ENCODE measurements around the gene GJB3. TPM values are rescaled to one million over a fixed set of nuclear protein-coding genes. Genes with fewer than 3 reads are reported as not detected.

GJB3 gene
- total and polyA plus RNA-seq, 9 of the 15 experiments (the other 6 are each of a cell fraction or from before 2014, with no cell fraction given) = not detected

- TF ChIP-seq, protein P1, sequence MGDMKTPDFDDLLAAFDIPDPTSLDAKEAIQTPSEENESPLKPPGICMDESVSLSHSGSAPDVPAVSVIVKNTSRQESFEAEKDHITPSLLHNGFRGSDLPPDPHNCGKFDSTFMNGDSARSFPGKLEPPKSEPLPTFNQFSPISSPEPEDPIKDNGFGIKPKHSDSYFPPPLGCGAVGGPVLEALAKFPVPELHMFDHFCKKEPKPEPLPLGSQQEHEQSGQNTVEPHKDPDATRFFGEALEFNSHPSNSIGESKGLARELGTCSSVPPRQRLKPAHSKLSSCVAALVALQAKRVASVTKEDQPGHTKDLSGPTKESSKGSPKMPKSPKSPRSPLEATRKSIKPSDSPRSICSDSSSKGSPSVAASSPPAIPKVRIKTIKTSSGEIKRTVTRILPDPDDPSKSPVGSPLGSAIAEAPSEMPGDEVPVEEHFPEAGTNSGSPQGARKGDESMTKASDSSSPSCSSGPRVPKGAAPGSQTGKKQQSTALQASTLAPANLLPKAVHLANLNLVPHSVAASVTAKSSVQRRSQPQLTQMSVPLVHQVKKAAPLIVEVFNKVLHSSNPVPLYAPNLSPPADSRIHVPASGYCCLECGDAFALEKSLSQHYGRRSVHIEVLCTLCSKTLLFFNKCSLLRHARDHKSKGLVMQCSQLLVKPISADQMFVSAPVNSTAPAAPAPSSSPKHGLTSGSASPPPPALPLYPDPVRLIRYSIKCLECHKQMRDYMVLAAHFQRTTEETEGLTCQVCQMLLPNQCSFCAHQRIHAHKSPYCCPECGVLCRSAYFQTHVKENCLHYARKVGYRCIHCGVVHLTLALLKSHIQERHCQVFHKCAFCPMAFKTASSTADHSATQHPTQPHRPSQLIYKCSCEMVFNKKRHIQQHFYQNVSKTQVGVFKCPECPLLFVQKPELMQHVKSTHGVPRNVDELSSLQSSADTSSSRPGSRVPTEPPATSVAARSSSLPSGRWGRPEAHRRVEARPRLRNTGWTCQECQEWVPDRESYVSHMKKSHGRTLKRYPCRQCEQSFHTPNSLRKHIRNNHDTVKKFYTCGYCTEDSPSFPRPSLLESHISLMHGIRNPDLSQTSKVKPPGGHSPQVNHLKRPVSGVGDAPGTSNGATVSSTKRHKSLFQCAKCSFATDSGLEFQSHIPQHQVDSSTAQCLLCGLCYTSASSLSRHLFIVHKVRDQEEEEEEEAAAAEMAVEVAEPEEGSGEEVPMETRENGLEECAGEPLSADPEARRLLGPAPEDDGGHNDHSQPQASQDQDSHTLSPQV (IDR thresholded peaks at IDR 0.05) = no peak
- no peak for TF ChIP-seq ZNF408 (CRISPR knock-in tag; IDR thresholded peaks at IDR 0.05; ENCODE audit: low read depth)
- TF ChIP-seq SAFB (IDR thresholded peaks at IDR 0.05; ENCODE audit: borderline replicate concordance, low read depth, low read length) = no peak
Measured at GRCh38 chr1:34780528-34780927, 486 bp upstream of the GJB3 start (continued).

DNA sequence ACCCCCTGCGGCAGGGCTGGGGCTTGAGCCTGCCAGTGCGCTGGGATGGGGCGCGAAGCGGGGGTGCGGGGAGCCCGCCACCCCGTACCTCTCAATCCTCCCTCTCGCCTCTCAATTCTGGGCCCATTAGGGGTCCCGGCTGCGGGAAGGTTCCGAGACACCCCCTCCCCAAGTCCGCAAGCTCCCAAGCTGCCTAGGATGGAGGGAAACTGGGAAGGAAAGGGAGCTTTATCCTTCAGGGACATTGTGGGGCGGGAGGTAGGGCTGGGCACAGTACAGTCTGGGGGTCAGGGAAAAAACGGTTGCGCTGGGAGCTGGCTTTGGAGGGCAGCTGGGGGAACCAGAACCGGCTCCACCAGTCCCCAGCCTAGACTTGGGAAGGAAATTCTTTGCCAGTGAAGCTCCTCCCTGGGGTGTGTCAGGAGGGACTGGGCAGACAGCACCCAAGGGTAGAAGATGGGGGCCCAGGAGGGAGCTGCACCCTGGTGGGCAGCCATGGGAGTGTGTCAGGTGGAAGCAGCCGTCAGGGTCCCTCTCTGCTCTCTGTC, 904 bp downstream of the GJB3 start:
- no TSS peak for BruUV-seq (replicated peaks)
- no peak for TF ChIP-seq RREB1 (CRISPR knock-in tag; IDR thresholded peaks at IDR 0.05)
- no peak for TF ChIP-seq ZNF217 (CRISPR knock-in tag; IDR thresholded peaks at IDR 0.05)
- no peak for TF ChIP-seq TAF15 (IDR thresholded peaks at IDR 0.05; ENCODE audit: low read depth, low read length)
- no peak for TF ChIP-seq XRCC4 (IDR thresholded peaks at IDR 0.05; ENCODE audit: extremely low read depth, insufficient read depth, insufficient read length)
- no peak for TF ChIP-seq ZNF76 (CRISPR knock-in tag; IDR thresholded peaks at IDR 0.05; ENCODE audit: borderline replicate concordance)
- TF ChIP-seq ZNF696 (CRISPR knock-in tag; conservative IDR thresholded peaks at IDR 0.05) = no peak
- no peak for TF ChIP-seq MTA1 (IDR thresholded peaks at IDR 0.05; ENCODE audit: borderline replicate concordance)
- TF ChIP-seq PHB (CRISPR knock-in tag; IDR thresholded peaks at IDR 0.05) = no peak
- no peak for TF ChIP-seq EP300 (IDR thresholded peaks at IDR 0.05; ENCODE audit: low read length)

More for the DNA sequence above, 904 bp downstream of the GJB3 start:
- Histone ChIP-seq H3K9me1 (ENCODE audit: control insufficient read depth, insufficient read depth, low read length) (peaks cover 4% of the 10 kb centered on the region), H3K9me3 (replicated peaks; ENCODE audit: control insufficient read depth, insufficient read depth, low read depth, low read length) (no peaks in the 10 kb centered on the region), H3K4me2 (ENCODE audit: insufficient read depth, low read length) (no peak overlapping the region), H3K9ac (ENCODE audit: insufficient read depth in 1 of 2, low read depth in 2 of 2, low read length in 2 of 2) (no peak overlapping the region), H2AFZ (ENCODE audit: low read depth, low read length) (no peak overlapping the region), H3K27ac (ENCODE audit: extremely low read depth, low read depth, low read length) (no peak overlapping the region), H3K27me3 (ENCODE audit: control insufficient read depth in 2 of 2, insufficient read depth in 2 of 2, low read length in 2 of 2) (peaks cover 47 to 89% of the 10 kb centered on the region in 2 experiments), H3K4me1 (replicated peaks in 1 of 2; ENCODE audit: control insufficient read depth in 2 of 2, insufficient read depth in 2 of 2, low read length in 2 of 2) (peaks cover 0 to 16% of the 10 kb centered on the region in 2 experiments; a peak in 1 of 5 replicates), H3K4me3 (no peak overlapping the region), H3K36me3 (ENCODE audit: control insufficient read depth, insufficient read depth, low read length) (no peaks in the 10 kb centered on the region), H3K79me2 (ENCODE audit: control insufficient read depth, insufficient read depth, low read length) (no peaks in the 10 kb centered on the region), H4K20me1 (replicated peaks; ENCODE audit: control insufficient read depth, insufficient read depth, low read length) (peaks cover 5% of the 10 kb centered on the region; the same call in 1 of the 2 replicates)
- 6% methylated on average over 9 of the region's 18 CpGs for WGBS (ENCODE audit: insufficient coverage, low coverage, missing lambda C conversion rate)
- intact Hi-C loops (cut with micrococcal nuclease) = no loop called here
- no peak for ATAC-seq
- POLR2A ChIA-PET = interaction anchor here (0.6 kb wide), 1 partner anchor 1162 kb away, joined by 3 read pairs; no protein-coding TSS in a partner anchor
- no peak for DNase-seq (ENCODE audit: extremely low read depth in 1 of 4, low spot score in 3 of 4)
- no peak for FAIRE-seq
- CTCF ChIA-PET (ENCODE audit: low intra/inter-chr PET ratio) = no interaction called here
- in situ Hi-C loops (cut with MboI) = no loop called here

Data from K562 (cell line).